Right lobe of liver (tissue), 6 donors: Measurements from ENCODE around the gene KRTAP12-4. TPM values are rescaled to one million over a fixed set of nuclear protein-coding genes. Genes with fewer than 3 reads are reported as not detected.
A peak's percentile ranks its signal among the peaks of the same experiment; 100 is the strongest.
"Not testable (repeated sequence)": the region's sequence is repeated elsewhere in the genome, so short reads cannot be mapped to it uniquely, and the experiment has no call there.

Experiments
- ATAC-seq, 4 donors: fragments of 200-7000 bp; cut with Tn5 transposase; one replicate each; pipeline ENCODE4 v1.9.1; 2020; ENCODE audit warnings: mild to moderate bottlenecking in 4 of 4, moderate library complexity in 4 of 4
- DNase-seq, 3 donors: peaks; one replicate each; pipeline ENCODE4 v3.0.0-alpha.2; 2020
- H3K27ac ChIP-seq, 3 donors: fragments of 200-600 bp; one replicate each; pipeline ENCODE4 v1.8.0; 2022
- H3K27me3 ChIP-seq, 2 donors: fragments of 200-600 bp; one replicate each; pipeline ENCODE4 v1.8.0; 2022
- H3K36me3 ChIP-seq, 4 donors: fragments of 200-600 bp; sonication (generic) in 1 of 4; one replicate each; pipeline versions ENCODE4 v1.5.1 to v1.8.0; 2017 to 2022; ENCODE audit warnings: control low read depth in 1 of 4
- H3K4me1 ChIP-seq, 4 donors: fragments of 200-600 bp; sonication (generic) in 1 of 4; one replicate each; pipeline versions ENCODE4 v1.5.1 to v1.8.0; 2017 to 2022; ENCODE audit warnings: control low read depth in 1 of 4
- H3K4me3 ChIP-seq, 3 donors: fragments of 200-600 bp; one replicate each; pipeline ENCODE4 v1.8.0; 2022
- H3K9me3 ChIP-seq, 4 donors: fragments of 200-600 bp; sonication (generic) in 1 of 4; one replicate each; pipeline versions ENCODE4 v1.5.1 to v1.8.0; 2017 to 2022; ENCODE audit warnings: control low read depth in 1 of 4
- POLR2A ChIP-seq: fragments of 450-650 bp; IDR thresholded peaks from one replicate; pipeline ENCODE4 v1.6.1; 2017; ENCODE audit warnings: antibody characterized with exemption, mild to moderate bottlenecking
- WGBS: methylation state at CpG from one replicate; pipeline ENCODE4 v1.1.6; 2018; ENCODE audit warnings: low coverage, low lambda C conversion rate; ENCODE audit not compliant: insufficient coverage; ENCODE audit errors: missing lambda C conversion rate; 5-methylcytosine and 5-hydroxymethylcytosine counted together
- intact Hi-C, 2 donors: fragments of 100-400 bp; cut with DNase I; formaldehyde crosslinking; loops; one replicate each; pipeline versions ENCODE4 v1.11.2 to v1.14.1; 2022
- total RNA-seq, 6 experiments: library from RNA; depleted of rRNA in 2 of 6; stranded (reverse); fragments of >200 nt in 2 of 6; fragmentation: NEBNext Ultra II Directional in 3 of 6; extraction: Animal tissue kit (Norgen Biotek cat#: 25700) in 3 of 6; gene quantifications; one replicate each; pipeline versions ENCODE4 v1.1.0 to v1.2.4, GENCODE V29; 2016 to 2023
- TF ChIP-seq, protein P1 (sequence below), 4 donors: fragments of 200-600 bp in 3 of 4; fragments of 450-650 bp in 1 of 4; IDR thresholded peaks; one replicate each; pipeline versions ENCODE4 v1.5.1 to v1.8.0; 2016 to 2022; ENCODE audit warnings: antibody characterized with exemption in 4 of 4, mild to moderate bottlenecking in 2 of 4
- donor health status: DM: no; HTN: yes; CAD: no.
- donor health status: DM: no; HTN: no; CAD: no.
- donor health status: DM: no; HTN: no; CAD: no.
- donor health status: DM: no; HTN: yes; CAD: no.
- donor health status: DM: no; HTN: yes; CAD: no.

The KRTAP12-4 gene
- total RNA-seq, 6 experiments from 2014 or later: not detected

- intact Hi-C loops: no loop called here
These were observed 40.9 kb downstream of the KRTAP12-4 start for GRCh38 chr21:44613386-44614155.

DNA sequence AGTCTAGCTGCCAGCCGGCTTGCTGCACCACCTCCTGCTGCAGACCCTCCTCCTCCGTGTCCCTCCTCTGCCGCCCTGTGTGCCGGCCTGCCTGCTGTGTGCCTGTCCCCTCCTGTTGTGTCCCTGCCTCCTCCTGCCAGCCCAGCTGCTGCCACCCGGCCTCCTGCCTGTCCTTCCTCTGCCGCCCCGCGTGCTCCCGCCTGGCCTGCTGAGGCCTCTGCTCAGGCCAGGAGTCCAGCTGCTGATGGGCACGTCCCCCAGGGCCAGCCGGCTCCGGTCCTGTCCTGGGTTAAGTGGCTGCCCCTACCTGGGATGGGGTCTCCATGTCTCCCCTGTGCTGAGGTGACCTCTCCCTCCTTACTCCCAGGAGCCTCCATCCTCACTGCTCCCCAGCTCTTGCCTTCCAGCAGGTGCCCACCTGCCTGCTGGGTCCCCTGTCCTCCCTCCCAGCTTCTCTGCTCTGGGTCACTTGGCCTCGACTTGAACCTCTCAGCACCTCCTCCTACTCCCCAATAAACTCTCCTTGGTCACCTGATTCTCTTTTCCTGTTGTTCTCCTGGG lies 41.7 kb downstream of the KRTAP12-4 start:
- Histone ChIP-seq H3K27me3 (no peaks in the 10 kb centered on the region), H3K4me1 (no peaks in the 10 kb centered on the region), H3K36me3 (no peaks in the 10 kb centered on the region), H3K4me3 (no peak overlapping the region), H3K27ac (no peak overlapping the region), H3K9me3 (no peaks in the 10 kb centered on the region)
- intact Hi-C loops: no loop called here
- WGBS: 81% methylated on average over 10 of the region's 13 CpGs
- TF ChIP-seq POLR2A: no peak
- TF ChIP-seq, protein P1, sequence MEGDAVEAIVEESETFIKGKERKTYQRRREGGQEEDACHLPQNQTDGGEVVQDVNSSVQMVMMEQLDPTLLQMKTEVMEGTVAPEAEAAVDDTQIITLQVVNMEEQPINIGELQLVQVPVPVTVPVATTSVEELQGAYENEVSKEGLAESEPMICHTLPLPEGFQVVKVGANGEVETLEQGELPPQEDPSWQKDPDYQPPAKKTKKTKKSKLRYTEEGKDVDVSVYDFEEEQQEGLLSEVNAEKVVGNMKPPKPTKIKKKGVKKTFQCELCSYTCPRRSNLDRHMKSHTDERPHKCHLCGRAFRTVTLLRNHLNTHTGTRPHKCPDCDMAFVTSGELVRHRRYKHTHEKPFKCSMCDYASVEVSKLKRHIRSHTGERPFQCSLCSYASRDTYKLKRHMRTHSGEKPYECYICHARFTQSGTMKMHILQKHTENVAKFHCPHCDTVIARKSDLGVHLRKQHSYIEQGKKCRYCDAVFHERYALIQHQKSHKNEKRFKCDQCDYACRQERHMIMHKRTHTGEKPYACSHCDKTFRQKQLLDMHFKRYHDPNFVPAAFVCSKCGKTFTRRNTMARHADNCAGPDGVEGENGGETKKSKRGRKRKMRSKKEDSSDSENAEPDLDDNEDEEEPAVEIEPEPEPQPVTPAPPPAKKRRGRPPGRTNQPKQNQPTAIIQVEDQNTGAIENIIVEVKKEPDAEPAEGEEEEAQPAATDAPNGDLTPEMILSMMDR (IDR thresholded peaks at IDR 0.05): no peak
- DNase-seq (no peak), ATAC-seq (no peak)

More at GRCh38 chr21:44613386-44614155, 40.9 kb downstream of the KRTAP12-4 start:
- TF ChIP-seq, protein P1 (IDR thresholded peaks at IDR 0.05): no peak
- TF ChIP-seq POLR2A: no peak
- no peak overlapping the region for H3K27ac ChIP-seq
- H3K4me3 ChIP-seq: no peak overlapping the region
- no peaks in the 10 kb centered on the region for H3K9me3 ChIP-seq
- peak in 1 of 3 donors; percentile 49 for DNase-seq
- no peaks in the 10 kb centered on the region for H3K4me1 ChIP-seq
- WGBS: 78% methylated on average over 8 of the region's 26 CpGs
- no peaks in the 10 kb centered on the region for H3K27me3 ChIP-seq
- ATAC-seq: peak in 1 of 4 donors; percentile 24
- no peaks in the 10 kb centered on the region for H3K36me3 ChIP-seq

DNA sequence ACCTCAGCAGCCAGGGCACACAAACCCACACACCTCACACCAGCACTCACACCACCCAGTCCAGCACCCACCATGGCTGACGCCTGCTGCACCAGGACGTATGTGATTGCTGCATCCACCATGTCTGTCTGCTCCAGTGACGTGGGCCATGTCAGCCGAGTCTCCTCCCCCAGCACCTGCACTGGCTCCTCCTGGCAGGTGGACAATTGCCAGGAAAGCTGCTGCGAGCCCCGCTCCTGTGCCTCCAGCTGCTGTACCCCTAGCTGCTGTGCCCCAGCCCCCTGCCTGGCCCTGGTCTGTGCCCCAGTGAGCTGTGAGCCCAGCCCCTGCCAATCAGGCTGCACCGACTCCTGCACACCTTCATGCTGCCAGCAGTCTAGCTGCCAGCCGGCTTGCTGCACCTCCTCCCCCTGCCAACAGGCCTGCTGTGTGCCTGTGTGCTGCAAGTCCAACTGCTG lies 42.4 kb downstream of the KRTAP12-4 start, which contains the start of gene KRTAP10-8:
Gene KRTAP10-8, plus strand, starts transcription at position 51 of the 458 bp plus-strand sequence. Its CDS starts 22 bp downstream, at position 73.
- DNase-seq (no peak), ATAC-seq (no peak)
- no peaks in the 10 kb centered on the region for H3K36me3 ChIP-seq
- intact Hi-C loops: no loop called here
- H3K9me3 ChIP-seq: no peaks in the 10 kb centered on the region
- no peak within 1 kb of the TSS for H3K27ac ChIP-seq
- no peak within 1 kb of the TSS for H3K4me3 ChIP-seq
- no peaks in the 10 kb centered on the region for H3K27me3 ChIP-seq
- WGBS: no CpG with 5 or more reads among the region's 8 CpGs
- TF ChIP-seq, protein P1 (IDR thresholded peaks at IDR 0.05): no peak
- no peak for TF ChIP-seq POLR2A
- H3K4me1 ChIP-seq: no peaks in the 10 kb centered on the region

DNA sequence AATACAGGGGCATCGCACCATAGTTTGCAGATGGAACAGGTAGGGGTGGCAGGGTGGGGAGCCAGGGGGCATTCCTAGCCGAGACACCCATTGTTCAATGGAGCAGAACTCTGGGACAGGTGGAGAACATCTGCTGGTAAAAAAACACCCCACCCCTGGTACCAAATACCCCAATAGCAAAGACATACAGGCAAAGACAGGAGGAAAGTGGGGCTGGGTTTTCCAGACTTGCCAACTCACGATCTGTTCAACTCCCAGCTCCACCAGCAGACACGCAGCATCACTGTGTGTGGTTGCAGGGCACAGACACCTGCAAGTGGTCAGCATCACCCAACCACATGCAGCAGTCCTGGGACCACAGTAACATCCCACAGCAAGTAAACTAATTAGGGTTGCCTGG lies 42.9 kb downstream of the KRTAP12-4 start:
- no peak for DNase-seq
- no peak overlapping the region for H3K27ac ChIP-seq
- WGBS: no CpG with 5 or more reads among the region's 4 CpGs

DNA sequence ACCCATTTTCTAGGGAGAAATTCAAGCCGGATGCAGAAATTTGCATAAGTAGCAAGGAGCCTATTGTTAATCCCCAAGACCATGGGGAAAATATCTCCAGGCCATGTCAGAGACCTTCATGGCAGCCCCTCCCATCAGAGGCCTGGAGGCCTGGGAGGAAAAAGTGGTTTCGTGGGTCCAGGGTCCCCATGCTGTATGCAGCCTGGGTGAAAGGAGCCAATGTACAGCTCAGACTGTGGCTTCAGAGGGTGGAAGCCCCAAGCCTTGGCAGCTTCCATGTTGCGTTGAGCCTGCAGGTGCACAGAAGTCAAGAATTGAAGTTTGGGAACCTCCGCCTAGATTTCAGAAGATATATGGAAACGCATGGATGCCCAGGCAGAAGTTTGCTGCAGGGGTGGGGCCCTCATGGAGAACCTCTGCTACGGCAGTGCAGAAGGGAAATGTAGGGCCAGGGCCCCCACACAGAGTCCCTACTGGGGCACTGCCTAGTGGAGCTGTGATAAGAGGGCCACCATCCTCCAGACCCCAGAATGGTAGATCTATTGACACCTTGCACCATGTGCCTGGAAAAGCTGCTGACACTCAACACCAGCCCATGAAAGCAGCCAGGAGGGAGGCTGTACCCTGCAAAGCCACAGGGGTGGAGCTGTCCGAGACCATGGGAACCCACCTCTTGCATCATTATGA lies 44.2 kb downstream of the KRTAP12-4 start:
- H3K9me3 ChIP-seq, intact Hi-C loops, H3K27ac ChIP-seq, DNase-seq, H3K4me3 ChIP-seq, ATAC-seq, H3K27me3 ChIP-seq, H3K36me3 ChIP-seq, H3K4me1 ChIP-seq: not testable (repeated sequence)
- WGBS: 96% methylated on average over 4 of the region's 7 CpGs

More for the DNA sequence above, 42.9 kb downstream of the KRTAP12-4 start:
- intact Hi-C loops: no loop called here
- H3K9me3 ChIP-seq: no peaks in the 10 kb centered on the region
- H3K27me3 ChIP-seq: no peaks in the 10 kb centered on the region
- TF ChIP-seq, protein P1 (IDR thresholded peaks at IDR 0.05): no peak
- no peak for TF ChIP-seq POLR2A
- no peak overlapping the region for H3K4me3 ChIP-seq
- no peak for ATAC-seq
- H3K36me3 ChIP-seq: no peaks in the 10 kb centered on the region
- no peaks in the 10 kb centered on the region for H3K4me1 ChIP-seq
